HCT116 (cell line): ENCODE measurements around the gene RNF4.

Experiments used
- CEBPB ChIP-seq: IDR thresholded peaks from 2 replicates; pipeline ENCODE4 v1.6.1; 2012; ENCODE audit warnings: low read depth
- EZH2 ChIP-seq: fragments of 200-600 bp; sonication (generic); IDR thresholded peaks from 2 replicates; pipeline ENCODE4 v1.6.1; 2017; ENCODE audit warnings: antibody characterized with exemption, mixed run types
- POLR2A ChIP-seq: IDR thresholded peaks from 2 replicates; pipeline ENCODE4 v1.7.0; 2011; ENCODE audit warnings: borderline replicate concordance; ENCODE audit not compliant: insufficient read depth, insufficient read length; ENCODE audit errors: extremely low read depth
- POLR2AphosphoS5 ChIP-seq: IDR thresholded peaks from 2 replicates; pipeline ENCODE4 v1.6.1; 2011; ENCODE audit warnings: mild to moderate bottlenecking, low read depth, low read length, moderate library complexity
- YY1 ChIP-seq: IDR thresholded peaks from 2 replicates; pipeline ENCODE4 v1.6.1; 2011; ENCODE audit warnings: low read length, low read depth, moderate library complexity, mild to moderate bottlenecking; ENCODE audit not compliant: insufficient replicate concordance; ENCODE audit errors: extremely low read depth
- ZFX ChIP-seq: fragments of 450-650 bp; IDR thresholded peaks from 2 replicates; pipeline ENCODE4 v1.6.1; 2017
- ZNF274 ChIP-seq: fragments of 200-500 bp; sonication (Bioruptor generic); IDR thresholded peaks from 2 replicates; pipeline ENCODE4 v1.6.1; 2014; ENCODE audit warnings: mild to moderate bottlenecking, low read depth, low read length, inconsistent platforms
- TF ChIP-seq, protein P1 (sequence below), 3 experiments: fragments of 200-600 bp in 1 of 3; sonication (generic) in 1 of 3; IDR thresholded peaks in 2 of 3; conservative IDR thresholded peaks in 1 of 3; 2 replicates each; pipeline ENCODE4 v1.5.1; 2012 to 2017; ENCODE audit warnings: low read depth in 2 of 3, low read length in 2 of 3, antibody characterized with exemption in 1 of 3, borderline replicate concordance in 1 of 3, control low read depth in 1 of 3, mild to moderate bottlenecking in 1 of 3, mixed read lengths in 1 of 3, mixed run types in 1 of 3, moderate library complexity in 1 of 3; ENCODE audit not compliant: insufficient read depth in 1 of 3
- TF ChIP-seq, protein P2 (sequence below): IDR thresholded peaks from 2 replicates; pipeline ENCODE4 v1.6.1; 2012
- TF ChIP-seq, protein P3 (sequence below): IDR thresholded peaks from 2 replicates; pipeline ENCODE4 v1.6.1; 2011; ENCODE audit warnings: mild to moderate bottlenecking, low read length, moderate library complexity; ENCODE audit not compliant: insufficient replicate concordance; ENCODE audit errors: extremely low read depth

DNA sequence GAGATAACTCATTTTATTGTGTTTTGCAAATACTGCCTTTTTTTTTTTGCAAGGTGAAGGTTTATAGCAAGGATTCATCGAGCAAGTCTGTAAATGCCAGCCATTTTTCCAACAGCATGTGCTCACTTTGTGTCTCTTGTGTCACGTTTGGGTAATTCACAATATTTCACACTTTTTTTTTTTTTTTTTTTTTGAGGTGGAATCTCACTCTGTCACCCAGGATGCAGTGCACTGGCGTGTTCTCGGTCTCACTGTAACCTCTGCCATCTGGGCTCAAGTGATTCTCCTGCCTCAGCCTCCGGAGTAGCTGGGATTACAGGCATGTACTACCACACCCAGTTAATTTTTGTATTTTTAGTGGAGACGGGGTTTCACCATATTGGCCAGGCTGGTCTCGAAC is 1.9 kb downstream of the RNF4 start:
- no peak for TF ChIP-seq YY1
- TF ChIP-seq, protein P1, sequence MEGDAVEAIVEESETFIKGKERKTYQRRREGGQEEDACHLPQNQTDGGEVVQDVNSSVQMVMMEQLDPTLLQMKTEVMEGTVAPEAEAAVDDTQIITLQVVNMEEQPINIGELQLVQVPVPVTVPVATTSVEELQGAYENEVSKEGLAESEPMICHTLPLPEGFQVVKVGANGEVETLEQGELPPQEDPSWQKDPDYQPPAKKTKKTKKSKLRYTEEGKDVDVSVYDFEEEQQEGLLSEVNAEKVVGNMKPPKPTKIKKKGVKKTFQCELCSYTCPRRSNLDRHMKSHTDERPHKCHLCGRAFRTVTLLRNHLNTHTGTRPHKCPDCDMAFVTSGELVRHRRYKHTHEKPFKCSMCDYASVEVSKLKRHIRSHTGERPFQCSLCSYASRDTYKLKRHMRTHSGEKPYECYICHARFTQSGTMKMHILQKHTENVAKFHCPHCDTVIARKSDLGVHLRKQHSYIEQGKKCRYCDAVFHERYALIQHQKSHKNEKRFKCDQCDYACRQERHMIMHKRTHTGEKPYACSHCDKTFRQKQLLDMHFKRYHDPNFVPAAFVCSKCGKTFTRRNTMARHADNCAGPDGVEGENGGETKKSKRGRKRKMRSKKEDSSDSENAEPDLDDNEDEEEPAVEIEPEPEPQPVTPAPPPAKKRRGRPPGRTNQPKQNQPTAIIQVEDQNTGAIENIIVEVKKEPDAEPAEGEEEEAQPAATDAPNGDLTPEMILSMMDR (IDR thresholded peaks at IDR 0.05 in 2 of 3, conservative IDR thresholded peaks at IDR 0.05 in 1 of 3; ENCODE audit: borderline replicate concordance in 1 of 3, insufficient read depth in 1 of 3, low read depth in 2 of 3, low read length in 2 of 3), result no peak
- TF ChIP-seq POLR2AphosphoS5, result no peak
- TF ChIP-seq CEBPB, result no peak
- no peak for TF ChIP-seq POLR2A
- no peak for TF ChIP-seq ZNF274
- TF ChIP-seq, protein P2, sequence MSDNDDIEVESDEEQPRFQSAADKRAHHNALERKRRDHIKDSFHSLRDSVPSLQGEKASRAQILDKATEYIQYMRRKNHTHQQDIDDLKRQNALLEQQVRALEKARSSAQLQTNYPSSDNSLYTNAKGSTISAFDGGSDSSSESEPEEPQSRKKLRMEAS, result no peak
- no peak for TF ChIP-seq EZH2
- TF ChIP-seq, protein P3, sequence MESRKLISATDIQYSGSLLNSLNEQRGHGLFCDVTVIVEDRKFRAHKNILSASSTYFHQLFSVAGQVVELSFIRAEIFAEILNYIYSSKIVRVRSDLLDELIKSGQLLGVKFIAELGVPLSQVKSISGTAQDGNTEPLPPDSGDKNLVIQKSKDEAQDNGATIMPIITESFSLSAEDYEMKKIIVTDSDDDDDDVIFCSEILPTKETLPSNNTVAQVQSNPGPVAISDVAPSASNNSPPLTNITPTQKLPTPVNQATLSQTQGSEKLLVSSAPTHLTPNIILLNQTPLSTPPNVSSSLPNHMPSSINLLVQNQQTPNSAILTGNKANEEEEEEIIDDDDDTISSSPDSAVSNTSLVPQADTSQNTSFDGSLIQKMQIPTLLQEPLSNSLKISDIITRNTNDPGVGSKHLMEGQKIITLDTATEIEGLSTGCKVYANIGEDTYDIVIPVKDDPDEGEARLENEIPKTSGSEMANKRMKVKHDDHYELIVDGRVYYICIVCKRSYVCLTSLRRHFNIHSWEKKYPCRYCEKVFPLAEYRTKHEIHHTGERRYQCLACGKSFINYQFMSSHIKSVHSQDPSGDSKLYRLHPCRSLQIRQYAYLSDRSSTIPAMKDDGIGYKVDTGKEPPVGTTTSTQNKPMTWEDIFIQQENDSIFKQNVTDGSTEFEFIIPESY, result no peak
- TF ChIP-seq ZFX, result no peak
